GM21367 (cell line): ENCODE results near the gene ANP32B.
"Not testable (repeated sequence)": the region's sequence is repeated elsewhere in the genome, so short reads cannot be mapped to it uniquely, and the experiment has no call there.

ENCODE experiments used
- ATAC-seq: cut with Tn5 transposase; IDR thresholded peaks from one replicate; pipeline ENCODE4 v1.9.1; 2021; ENCODE audit not compliant: unreplicated experiment

Gene ANP32B

DNA sequence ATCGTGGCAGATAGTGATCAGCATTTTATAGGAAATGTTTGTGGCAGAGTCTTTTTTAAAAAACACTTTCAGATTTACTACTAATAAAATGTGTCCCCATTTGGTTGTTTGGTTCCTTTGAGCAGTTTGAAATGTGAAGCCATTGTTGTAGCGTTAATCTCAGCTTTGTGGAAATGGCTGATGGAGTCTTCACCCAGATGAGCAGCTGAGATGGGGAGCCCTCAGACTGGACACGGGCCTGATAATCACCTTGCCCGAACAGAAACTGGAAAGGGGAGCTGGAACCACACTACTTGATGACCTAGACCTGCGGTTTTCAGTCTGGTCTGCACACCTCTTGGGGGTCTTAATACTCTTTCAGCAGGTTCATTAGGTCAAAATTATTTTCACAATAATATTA is 20.6 kb upstream of the ANP32B start:
- ATAC-seq: no peak

DNA sequence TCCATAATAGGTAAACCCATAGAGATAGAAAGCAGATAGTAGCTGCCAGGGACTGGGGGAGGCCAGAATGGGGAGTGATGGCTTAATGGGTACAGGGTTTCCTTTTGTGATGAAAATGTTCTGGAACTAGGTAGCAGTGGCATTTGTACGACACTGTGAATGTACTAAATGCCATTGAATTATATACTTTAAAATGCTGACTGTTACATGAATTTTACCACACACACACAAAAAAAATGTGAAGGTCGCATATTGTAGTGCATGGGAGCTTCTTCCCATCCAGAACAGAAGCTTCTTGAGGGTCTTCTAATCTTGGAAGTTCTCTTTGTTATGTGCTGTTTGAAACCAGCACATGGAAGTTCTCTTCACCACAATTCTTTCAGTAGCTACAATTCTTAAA is 19.9 kb upstream of the ANP32B start:
- no peak for ATAC-seq

DNA sequence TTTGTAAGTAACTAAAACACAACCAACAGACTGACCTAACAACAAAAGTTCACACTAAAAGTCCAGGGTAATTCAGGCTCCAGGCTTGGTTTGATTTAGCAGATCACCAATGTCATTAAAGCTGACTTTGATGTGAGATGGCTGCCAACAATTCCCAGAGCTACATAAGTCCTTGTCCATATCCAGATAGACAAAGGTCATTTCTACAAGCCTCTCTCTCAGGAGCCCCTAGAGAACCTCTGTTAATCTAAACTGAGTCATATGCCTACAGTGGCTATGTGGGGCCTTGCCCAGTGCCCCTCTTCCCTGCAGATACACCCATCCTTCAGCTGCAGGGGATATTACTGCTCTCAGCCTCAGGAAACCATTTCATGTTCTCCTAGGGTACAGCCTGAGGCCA is 18.2 kb upstream of the ANP32B start:
- no peak for ATAC-seq

DNA sequence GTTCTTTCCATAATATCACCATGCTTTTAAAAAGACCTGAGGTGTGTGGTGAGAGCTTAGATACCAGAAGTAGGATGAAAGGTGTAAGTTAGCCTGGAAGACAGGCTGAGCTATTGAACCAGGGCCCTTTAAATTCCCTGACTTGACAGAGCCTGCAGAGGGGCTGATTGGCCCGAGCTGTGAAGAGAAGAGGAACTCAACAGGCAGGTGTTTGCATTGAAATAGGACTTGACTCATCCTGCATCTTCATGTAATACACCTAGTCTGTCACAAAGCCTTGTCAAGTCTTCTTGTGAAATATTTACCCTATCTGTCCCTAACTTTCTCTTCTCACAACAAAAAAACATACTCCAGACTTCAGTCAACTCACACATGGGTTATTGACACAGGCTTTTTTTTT is 16.6 kb upstream of the ANP32B start:
- ATAC-seq: no peak

DNA sequence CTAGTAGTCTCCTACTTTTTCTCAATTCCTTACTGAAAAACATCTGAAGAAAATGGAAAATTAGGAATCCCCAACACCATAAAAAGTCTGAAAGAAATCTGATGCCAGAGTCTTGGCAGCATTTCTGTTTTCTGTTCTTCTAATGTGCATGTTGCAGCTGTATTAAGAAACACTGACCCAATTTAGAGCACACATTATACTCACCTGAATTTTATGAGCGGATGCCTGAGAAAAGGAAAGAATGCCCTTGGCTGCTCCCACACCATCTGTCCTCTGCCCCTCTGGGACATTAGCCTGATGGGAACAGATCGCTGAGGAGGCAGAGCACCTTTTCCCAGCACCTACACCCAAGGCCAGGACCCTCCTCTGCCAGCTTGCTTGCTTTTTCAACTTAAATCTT is 14.1 kb upstream of the ANP32B start:
- no peak for ATAC-seq

DNA sequence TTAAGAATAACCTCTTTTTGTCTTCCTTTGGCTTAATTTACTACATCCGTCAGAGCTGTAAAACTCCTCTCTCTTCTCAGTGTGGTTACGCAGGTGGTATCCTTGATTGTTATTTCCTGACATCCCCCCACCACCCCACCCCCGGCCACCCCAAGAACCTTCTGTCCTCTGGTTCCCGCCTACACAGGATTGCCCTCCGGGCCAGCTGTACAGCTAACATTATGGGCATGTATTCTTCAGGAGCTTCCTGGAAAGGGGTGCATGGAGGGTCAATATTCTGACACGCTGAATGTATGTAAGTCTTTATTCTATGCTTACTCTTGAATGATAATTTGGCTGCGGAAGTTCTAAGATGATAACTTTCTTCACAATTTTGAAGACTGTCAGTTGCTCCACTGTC is 13.0 kb upstream of the ANP32B start:
- ATAC-seq: no peak

DNA sequence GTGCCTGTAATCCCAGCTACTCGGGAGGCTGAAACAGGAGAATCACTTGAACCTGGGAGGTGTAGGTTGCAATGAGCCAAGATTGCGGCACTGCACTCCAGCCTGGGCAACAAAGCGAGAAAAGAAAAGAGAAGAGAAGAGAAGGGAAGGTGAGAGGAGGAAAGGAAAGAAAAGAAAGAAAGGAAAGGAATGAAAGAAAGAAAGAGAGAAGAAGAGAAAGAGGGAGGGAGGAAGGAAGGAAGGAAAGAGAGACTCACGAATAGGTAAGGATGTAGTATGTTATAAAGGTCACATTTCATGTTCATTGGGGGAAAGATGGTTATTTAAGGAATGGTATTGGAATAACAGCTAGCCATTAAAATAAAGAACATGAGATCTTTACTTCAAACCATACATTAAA is 10.4 kb upstream of the ANP32B start:
- no peak for ATAC-seq

DNA sequence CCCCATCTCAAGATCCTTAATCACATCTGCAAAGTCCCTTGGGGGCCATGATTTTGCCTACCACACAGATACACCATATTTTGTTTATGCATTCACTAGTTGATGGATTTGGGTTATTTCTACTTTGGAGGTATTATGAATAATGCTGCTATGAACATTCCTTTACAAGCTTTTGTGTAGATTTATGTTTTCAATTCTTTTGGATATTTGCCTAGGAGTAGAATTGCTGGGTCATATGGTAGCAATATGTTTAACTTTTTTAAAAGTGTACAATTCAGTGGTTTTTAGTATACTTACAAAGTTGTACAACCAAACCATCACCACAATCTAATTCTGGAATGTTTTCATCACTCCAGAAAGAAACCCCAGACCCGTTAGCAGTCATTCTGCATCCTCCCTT is 7.8 kb upstream of the ANP32B start:
- ATAC-seq: no peak

DNA sequence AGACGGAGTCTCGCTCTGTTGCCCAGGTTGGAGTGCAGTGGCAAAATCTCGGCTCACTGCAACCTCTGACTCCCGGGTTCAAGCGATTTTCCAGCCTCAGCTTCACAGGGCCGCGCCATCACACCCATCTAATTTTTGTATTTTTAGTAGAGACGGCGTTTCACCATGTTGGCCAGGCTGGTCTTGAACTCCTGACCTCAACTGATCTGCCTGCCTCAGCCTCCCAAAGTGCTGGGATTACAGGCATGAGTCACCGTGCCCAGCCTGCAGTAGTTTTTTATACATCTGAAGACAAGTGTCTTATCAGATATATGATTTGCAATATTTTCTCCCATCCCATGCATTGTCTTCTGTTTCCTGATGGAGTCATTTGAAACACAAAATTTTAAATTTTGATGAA is 6.5 kb upstream of the ANP32B start:
- not testable (repeated sequence) for ATAC-seq

DNA sequence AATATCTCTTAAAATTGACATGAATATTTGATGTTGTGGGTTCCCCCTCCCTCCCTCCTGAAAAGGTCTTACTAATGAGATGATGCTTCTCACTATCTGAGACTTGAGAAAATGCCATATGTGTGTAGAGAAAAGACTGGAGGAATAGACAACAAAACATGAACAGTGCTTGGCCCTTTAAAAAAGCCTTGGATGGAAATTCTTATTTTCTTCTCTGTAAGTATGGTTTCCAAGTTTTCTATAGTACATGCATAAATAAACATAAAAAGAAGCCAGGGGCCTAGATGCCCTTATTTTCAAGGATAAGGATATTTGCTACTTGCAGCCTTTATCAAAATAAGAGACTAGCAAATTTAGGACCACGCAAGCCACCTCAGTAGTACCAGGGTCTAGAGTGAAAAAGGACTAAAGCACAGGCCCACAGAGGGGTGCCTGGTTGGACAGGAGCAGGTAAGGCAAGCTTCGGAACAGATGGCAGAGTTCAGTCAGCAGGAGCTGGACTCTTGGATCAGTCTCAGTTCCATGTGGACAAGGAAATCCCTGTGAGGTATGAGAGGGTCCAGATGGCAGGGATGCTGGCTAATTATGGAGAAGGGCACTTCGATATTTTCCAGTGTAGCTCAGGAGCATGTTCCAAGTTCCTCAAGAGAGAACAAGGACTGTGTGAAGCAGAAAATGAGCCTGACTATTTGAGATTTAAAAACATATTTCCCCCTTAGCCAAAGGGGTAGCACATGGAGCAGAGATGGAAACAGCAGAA is 4.6 kb upstream of the ANP32B start:
- ATAC-seq: no peak

DNA sequence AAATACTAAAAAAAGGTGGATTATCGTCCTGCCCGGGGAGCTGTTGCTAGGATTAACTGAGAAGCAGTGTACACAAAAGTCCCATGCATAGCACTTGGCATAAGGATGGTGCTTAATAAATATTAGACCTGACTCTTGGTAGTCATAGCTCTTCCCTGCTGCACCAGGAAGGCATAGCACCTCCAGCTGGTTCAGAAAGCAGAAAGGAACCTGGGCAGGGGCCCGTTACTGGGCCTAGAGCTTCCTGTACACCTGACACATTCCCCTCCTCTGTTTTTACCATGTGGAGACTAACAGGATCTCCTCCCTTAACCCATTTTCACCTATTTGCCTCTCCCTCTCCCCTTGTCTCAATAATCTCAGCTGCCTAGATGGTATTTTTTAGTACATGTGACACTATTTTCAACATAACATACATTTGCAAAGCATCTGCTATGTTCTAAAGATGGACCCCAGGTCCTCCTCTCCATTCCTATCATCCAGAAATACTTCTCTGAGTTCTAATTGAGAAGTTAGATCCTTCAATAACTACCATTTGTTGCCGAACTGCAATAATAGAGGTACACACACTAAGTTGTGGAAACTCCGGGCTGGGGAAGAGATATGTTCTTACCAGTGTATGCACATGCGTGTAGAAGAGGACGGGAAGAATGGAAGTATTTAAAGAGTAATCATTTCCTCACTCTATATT is 3.2 kb upstream of the ANP32B start:
- ATAC-seq: no peak

DNA sequence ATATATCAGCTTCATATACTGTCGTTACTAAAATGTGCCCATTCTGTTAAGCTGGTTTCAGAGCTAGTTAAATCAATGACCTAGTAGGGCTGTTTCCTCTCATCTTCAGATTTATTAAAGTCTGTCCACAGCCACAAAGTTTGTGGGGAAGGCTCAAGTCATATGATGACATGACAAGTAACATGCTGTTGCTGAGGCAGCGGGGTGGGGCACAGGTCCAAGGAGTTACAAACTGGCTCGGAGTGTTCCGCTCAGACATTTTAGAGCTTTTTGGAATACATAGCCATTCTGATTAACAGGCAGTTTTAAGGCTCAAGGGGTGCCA is 2.7 kb upstream of the ANP32B start:
- ATAC-seq: no peak

DNA sequence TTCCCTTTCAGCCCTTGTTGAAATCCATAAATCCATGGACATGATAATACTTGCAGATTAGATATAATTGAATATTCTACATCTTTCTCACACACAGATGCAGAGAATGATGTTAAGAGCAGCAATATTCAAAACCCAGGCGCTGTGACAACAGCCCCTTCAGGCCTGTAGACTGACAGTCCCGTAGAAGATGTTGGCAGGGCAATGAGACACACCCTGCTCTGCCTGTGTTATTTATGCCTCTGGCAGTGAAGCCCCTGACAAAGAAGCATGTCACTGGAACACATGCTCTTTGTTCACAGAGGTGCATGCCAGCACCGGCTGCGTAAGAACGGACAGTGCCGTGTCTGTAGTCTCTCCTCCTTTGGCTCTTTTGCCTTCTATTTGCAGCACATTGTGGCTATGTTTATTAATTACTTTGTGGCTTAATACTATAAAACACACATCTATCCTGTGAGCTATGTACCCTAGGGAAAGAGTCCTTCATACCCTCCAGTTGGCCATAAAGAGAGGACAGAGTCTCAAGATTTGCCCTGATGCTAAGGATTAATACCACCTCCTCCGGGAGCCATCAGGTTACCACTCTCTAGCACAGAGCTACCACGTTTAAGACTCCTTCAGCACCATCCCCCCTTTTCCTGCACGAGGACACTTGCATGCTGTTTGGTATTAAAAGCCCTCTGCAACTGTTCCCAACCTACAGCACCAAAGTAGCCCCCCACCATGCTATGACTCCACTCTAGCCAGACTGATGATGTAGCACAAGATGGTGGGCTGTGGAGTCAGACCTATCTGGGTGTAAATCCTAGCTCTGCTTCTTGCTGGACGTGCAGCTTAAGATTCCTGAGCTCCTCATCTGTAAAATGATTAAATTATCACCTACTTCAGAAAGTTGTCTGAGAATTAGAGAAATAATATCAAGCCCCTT is 2.0 kb upstream of the ANP32B start:
- ATAC-seq: no peak

DNA sequence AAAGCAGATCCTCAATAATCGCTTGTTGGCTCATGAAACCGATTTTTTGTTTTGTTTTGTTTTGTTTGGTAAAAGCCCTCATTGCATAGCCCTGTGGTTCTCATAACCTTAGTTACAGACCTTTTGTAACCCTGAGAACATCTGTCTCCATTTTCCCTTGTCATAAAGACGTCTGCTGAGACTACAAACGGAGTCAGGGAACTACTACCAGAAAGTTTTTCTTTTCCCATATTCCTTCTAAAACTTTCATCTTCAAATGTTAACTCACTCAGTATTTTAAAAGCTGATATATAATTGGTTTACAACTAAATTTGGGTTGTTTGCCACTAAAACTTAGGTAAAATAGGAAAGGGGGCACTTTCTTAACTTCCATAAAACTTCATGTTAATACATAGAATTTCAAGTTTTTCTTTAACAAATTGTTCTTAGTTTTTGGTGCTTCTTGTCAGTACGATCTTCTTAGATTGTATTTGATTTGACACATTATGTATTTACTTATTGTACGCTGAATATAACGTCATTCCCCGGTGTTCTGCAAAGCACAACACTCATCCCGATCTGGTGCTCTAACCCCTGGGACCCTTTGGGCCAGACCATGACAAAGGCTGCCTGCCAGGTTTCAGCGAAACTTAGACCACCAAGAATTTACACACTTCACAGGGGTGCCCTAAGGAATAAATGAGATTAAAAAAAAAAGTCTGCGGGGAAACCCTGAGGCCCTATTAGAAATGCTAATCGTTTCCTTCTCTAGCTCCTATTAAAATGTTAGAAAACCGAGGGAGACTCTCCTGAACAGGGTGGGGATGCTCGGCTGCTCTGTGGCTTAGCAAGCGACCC is 1.1 kb upstream of the ANP32B start:
- no peak for ATAC-seq

DNA sequence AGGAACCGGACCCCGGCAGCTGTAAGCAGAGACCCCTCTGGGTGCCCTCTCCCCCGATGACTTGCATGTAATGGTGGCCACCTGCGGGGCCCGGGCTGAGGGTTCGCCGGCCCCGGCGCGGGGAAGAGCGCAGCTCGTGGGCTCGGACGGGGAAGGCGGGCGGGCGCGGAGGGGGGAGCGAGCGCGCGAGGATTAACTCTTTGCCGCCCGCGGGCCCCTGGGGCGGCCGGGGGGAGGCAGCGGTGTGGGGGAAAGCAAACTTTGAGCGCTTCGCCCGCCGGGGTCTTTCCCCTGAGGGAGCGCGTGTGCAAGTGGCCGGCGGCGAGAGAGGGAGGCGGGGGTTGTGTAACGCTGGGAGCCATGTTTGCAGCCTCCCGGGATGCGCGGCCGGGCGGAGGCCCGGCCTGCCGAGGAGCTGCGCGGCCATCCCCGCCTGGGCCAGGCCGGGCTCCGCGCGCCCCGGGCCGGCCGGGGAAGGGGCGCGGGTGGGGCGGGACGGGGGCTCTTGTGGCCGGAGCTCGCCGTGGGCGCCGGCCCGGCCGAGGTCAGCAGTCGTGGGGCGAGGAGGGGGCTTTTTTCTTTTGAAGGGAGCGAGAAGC is 547 bp downstream of the ANP32B start:
- no peak for ATAC-seq

DNA sequence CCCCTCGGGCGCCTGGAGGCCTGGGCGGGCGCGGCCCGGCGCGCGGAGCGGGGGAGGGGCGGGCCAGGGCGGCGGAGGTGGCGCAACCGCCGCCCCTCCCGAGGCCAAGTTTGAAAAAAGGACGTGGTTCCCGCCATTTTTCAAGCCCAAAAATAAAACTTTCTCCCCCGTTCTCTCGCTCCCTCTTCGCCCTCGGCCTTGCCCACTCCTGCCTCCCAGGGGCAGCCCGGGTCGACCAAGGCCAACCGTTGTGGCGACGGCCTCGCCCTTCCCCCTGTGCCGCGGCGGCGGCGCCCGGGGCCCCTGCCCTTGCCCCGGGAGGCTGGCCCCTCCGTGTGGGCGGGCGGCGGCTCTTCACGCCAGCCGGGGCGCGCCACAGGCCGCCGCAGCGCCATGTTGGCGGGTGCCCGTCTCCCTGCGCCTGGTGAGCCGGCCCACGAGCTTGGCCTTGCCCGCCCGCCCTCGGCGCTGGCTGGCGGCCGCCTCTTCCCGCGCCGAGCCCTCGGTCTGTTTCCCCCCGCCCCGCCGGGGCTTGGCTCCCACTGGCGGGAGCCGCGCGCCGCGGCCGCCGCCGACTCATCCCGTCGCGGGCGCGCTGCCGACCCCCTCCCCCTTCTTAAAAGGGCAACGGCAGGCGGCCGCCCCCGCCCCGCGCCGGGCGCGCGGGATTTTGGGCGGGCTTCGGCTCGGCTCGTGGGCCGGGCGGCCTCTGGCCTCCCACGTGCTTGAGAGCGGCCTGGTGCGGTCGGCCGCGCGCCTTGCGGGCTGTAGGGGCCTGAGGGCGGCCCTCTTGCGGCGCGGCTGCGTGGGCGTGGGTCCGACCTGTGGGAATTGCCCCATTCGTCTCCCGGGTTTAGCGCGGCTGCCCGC is 1.3 kb downstream of the ANP32B start:
- no peak for ATAC-seq

DNA sequence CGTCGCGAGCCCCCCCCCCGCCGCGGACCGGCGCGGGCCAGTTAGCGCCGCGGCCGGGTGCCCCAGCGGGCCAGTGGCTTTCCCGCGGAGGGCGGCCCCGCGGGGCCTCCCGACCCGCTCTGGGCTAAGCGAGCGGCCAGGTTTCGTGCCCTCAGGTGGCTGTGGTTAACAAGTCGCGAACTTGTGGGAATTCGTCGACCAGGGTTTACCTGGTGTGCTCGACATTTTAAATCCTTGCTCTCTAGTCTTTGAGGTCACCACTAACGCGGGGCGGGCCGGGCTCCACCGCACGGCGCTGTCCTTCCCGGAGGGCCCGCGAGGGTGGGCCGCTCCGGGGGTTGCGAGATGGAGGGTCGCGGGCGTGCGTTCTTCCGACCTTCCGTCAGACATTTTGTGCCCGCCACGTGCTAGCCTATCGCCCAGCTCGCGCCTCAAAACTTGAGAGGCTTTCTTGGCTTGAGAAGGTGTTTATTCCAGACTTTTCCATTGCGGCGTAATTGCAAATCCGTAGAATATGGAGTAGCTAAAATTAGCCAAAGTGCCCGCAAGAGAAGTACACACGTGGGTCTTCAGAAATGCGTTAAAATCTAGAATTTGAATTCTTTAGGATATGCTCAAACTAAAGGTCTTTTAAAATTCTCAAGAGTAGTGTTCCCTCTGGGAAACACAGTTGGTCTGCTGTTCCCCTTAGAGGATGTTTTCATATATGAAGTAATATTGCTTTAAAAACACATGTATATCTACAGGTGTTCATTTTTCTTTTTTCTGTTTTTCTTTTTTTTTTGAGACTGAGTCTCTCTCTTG is 2.1 kb downstream of the ANP32B start:
- no peak for ATAC-seq

DNA sequence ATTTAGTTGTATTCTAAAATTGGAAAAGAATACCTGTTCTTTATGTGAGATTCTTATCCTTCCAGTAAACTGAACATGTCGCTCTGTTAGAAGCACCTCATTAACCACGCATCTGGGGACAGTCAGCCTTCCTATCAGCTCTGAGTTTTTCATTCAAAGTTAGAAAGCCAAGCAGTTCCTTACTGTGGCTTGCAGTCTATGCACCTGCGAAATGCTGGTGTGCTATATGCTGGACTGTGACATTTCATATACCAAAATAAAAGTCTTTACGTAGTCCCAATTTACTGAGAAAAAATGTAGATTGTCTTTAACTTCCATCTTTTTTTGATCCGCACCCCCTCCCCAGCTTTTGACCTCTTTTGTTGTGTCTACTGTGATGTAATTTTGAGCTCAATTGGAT is 4.3 kb downstream of the ANP32B start:
- ATAC-seq: no peak

DNA sequence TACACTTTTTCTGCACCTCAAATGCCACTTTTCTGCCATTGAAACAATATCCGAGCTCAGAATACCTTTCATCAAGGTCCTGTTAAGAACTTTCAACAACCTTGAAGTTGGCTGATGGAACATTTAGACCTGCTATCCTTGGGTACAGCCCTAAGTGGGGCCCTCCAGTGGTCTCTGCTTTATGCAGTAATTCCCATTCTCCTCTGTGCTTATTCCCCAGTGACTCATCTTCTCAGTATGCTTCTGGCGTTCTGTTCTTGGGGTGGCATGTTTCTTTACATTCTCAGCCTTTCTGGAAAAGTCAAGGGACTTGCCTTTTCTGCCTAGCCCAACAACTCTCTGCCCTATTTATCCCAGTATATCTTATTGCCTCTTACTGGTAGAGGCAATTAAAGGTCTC is 7.1 kb downstream of the ANP32B start:
- ATAC-seq: no peak
